GM15510 (cell line): ENCODE data around the gene ATG101.

Experiments
- POLR2A ChIP-seq: IDR thresholded peaks from 3 replicates; pipeline ENCODE4 v1.6.1; 2011; ENCODE audit warnings: borderline replicate concordance; ENCODE audit not compliant: insufficient read length; ENCODE audit errors: extremely low read depth

ATG101 gene

DNA sequence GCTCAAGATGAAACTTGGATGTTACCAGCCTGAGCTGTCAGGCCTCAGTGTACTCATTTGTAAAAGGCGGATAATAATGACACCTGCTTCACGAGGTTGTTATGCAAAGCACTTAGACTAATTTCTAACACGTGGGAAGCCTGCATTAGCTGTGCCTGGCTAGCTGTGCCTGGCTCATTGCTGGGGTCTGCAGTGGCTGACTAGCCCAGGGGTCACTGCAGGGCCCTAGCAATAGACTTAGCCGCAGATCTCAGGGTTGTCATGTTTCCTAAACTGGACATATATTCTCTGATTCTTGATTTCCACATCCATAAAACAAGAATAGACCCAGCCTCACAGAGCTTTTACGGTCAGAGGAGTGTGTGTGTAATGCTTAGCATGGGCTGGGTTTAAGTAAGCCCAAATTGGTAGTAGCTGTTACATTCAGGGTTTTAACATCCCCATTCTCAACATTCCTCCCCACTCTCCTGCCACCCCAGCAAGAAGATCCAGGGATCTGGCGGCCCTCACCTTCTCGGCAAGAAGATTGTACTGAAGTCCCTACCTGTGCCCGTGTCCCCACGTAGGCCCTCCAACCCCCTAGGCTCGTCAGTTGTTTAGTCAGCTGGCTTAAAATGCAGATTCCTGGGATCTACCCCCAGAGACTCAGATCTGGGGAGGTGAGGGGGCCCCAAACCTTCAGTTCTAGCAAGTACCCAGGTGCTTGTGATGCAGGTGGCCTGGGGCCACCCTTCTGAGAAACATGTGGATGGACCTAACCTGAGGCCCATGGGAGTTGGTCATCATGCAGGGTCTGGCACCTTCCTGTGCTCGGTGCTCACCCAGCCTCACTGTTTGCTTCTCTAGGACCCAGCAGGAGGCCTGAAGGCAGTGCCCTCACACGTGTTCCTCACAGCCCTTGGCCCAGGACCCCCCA is 9.9 kb upstream of the ATG101 start:
- TF ChIP-seq POLR2A = no peak

DNA sequence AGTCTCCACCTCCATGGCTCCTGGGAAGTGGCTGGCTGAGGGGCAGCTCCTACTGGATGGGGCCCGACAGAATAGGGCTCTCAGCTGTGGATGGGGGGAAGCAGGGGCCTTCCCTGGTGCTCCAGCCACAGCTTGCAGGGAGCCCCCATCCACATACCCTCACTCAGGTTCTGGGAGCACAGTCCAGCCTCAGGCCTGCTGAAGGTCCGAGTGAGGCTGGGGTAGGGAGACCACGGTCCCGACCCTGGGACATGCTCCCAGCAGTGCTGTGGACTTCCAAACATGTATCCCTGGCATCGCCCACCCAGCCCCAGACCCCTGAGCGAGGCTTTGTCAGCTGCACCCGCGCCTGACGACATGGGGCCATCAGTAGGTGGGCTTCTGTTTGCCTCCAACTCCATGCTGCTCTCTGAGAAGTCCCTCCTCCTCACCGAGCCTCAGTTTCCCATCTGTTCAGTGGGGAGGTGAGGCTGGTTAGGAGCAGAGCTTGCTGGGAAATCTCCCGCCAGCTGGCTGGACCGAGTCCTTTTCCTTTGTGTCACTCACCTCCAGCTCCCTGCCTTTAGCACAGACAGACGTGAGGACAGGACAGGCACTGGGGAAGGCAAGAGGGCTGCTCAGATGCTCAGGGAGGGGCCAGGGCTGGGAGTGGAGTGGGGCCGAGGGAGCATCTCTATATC is 9.1 kb upstream of the ATG101 start:
- no peak for TF ChIP-seq POLR2A

DNA sequence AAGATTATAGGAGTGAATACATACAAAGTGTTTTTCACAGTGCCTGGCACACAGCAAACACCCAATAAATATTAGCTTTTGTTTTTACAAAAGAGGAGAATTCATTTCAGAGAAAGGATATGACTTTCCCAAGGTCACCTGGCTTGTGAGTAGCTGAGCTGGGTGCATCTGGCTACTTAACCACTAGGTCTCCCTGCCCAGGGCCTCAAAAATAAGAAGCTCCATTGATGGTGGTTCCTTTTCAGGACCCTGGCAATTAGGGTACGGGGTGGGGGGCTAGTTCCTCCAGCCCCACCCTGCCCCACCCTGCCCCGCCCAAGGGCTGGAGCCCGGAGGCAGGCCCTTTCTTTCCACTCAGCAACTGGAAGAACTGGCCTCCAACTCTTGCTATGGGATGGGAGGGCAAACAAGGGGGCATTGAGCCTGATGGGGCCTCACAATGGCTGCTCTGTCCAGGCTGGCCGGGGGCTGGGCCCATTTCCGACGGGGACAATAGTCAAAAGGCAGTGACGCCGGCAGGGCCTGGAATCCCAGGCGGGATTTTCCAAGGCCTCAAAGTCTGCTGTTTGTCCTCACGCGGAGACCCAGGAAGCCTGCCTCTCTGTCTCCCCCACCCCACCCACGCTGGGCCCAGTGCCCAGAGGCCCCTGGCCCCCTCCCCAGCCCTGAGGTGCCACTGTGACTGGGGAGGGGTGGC is 8.2 kb upstream of the ATG101 start:
- no peak for TF ChIP-seq POLR2A

DNA sequence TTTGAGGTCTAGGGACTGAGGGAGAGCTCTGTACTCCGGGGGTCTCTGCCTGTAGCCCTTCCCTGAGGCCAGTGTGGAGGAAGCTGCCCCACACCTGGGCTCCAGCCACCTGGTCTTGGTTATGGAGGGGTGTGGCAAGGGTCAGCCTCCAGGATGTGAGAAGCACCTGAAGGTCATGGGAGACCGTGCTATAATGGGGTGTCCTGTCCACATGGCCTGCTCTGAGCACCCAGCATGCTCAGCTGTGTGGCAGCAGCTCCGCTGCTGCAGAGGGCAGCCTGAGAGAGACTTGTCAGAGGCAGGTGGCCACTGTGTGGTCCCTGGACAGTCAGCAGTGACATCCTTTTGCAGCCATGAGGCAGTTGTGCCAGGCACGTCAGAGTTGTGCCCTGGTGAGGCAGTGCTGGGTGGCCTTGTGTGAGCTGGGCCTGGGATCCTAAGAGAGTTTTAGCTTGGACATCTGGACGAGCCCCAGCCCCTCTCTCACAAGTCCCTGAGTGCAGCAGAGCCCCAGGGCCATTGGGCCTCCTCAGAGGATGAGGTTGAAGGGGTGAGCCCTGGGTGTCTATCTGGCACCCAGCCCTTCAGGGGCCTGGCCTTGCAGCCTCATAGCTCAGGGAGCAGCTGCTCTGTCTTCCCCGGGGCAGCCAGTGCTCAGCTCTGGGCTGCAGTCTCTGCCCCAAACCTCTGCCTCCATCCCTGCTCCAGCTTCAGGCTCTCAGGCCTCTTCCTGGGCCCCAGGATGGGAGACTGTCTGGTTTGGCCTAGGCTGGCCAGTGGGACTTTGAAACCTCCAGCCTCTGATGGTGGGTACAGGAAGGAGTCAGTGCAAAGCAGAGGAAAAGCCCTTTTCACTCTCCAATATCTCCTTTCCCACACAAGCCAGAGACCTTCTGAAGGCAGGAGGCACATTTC is 7.4 kb upstream of the ATG101 start:
- no peak for TF ChIP-seq POLR2A

DNA sequence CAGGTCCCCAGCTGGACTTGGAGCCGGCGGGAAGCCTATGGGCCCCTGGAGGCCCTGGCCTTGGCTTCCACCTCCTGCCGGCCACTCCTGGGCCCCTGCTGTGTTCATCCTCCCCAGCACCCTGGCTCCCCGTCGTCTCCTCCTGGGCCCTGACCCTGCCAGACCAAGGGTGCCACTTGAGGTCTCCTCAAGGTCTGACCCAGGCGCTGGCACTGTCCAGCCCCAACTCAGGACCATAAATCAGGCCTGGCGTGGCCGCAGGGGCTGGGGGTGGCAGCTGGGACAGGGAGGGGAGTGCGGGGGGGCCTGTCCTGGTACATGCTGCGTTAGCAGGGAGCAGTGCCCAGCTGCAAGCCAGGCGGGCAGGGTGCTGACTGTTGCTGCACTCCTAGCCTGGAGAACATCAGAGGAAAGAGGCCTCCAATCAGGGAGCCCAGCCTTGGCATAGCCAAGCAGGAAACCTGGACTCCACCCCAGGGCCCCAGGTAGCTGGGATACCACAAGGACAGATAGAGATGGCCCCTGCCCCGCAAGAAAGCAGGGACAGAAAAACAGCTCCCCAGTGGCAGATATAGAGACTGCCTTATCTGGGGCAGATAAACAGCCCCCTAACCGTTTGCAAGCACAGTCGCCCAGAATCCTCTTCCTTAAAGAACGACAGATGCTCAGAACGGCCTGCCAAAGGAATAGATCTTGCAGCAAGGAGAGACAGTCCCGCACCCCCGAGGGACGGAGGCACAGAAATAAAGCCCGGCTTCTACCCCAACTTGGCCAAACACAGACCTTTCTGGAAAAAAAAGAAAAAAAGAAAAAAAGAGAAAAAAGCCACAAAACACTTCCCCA is 6.5 kb upstream of the ATG101 start:
- no peak for TF ChIP-seq POLR2A

DNA sequence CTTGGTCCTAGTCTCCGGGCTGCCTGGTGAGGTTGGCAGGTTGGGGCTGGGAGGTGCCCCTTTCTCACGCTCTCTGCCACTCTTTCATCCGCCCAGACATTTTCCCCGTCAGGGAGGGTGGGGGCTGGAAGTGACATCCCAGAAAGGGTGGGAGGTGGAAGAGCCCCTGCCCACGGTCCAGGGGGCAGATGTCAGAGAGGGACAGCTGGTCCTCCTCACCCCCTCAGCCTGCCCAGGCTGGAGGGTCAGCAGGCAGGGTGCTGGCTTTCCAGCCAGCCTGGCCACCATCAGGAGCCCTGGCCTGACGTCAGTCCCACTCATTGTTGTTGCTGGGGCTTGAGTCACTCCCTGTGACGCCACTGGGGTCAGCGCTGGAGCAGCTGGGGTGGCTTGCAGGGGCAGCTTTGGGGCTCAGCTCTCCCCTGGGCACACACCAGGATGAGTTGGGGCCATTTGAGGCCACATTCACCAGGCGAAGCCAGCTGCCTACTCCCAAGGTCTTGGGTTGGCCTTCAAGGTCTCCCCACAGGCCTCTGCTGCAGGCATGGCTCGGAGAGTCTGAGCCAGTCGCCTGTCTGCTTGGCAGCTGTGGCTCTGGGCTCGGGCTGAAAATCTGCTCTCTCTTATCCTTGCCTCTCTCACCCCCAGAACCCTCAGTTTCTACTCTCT is 5.7 kb upstream of the ATG101 start:
- TF ChIP-seq POLR2A = no peak

DNA sequence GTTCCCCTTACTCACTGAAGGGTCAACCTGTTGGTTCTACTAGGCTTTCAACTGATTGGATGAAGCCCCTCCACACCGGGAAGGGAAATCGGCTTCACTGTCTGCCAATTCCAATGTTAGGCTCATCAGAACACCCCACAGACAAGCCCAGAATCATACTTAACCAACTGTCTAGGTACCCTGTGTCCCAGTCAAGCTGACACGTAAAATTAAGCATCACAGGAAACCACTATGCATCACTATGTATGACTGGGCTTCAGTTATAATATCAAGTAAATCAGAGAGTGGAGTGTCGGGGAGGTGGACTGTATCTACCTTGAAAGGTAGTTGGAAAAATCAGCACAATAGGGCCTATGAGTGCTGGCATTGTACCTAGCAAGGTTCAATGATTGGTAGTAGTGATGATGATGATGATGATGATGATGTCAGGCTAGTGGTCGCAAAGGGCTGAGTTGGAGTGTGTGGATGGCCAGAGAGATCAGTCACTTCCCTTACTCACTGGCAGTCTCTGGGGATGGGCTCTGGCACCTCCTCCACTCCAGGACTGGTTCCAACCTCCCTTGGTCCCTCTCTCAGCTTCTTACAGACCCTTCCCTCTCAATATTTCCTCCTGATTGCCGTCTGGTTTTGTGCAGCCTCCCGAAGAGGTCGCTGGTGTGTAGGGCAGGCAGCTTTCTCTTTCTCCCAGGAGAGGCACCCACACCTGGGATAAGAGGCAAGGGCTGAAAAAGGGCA is 3.3 kb upstream of the ATG101 start:
- no peak for TF ChIP-seq POLR2A

DNA sequence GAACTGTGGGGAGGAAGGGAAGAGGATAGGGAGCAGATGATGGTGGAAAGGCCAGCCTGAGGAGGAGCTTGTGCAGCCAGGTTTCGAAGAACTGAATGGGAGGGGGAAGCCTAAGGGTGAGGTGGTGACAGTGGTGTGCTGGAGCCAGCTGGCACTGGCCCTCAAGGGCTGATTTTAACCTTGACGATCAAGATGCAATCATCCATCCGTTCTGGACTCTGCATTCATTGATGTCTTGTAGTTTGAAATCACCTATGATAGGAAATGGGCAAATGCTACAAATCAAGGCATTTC is 2.8 kb upstream of the ATG101 start:
- no peak for TF ChIP-seq POLR2A

DNA sequence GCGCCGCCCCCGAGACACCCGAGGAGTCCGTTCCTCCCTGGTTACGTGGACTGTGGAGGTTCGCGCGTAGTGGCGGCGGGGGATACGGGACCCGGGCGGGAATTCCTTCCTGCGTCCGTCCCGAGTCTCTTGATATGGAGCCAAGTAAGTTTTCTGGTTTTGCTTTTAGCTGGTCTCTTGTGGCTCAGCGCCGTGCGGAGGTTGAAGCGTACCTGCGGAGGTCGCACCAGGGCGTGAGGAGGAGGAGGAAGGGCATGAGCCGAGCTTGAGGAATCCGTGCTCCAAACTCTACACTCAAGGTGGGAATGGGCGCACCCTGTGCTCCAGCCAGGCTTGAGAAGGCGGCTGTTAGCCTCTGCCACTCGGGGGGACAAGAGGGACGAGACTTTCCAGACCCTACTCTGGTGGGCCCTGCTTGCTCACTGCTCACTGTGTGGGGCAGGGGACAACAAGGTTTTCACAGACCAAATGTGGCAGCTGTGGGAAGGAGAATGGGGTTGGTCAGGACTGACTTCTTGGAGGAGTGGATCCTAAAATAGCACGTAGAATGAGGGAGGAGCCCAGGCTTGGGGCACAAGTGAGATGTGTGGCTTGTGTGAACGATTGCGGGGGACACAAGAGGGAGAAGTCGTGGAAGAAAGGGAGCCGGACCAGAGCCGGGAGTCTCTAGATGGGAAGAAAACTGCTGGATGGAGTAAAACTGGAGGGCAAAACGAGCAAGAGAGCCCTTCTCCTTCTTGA is 577 bp downstream of the ATG101 start:
- TF ChIP-seq POLR2A = no peak

DNA sequence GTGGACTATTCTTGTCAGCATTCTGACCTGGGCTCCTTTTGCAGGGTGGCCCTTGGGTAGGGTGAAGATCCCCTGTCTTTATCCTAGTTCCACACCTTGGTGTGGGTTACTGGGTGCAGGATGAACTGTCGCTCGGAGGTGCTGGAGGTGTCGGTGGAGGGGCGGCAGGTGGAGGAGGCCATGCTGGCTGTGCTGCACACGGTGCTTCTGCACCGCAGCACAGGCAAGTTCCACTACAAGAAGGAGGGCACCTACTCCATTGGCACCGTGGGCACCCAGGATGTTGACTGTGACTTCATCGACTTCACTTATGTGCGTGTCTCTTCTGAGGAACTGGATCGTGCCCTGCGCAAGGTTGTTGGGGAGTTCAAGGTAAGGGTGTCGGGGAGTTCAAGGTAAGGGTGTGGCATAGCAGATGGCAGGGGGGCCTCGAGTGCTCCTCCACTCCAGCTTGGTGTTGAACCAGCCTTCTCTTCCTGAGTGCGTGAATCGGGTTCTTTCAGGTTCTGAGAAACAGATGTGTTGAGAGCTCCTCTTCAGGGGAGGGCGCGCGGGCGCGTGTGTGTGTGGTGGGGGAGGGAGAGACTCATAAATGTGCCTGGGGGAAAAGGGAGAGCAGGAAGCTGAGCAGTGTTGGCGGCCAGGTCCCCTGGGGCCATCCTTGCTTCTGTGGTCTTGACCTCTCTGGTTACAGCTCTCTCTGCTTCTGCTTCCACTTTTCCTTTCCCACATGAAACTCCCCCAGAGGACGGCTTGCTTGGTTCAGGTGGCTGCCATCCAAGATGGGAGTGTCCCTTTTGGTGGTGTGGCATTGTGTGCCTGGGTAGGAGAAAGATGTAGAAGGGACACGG is 4.0 kb downstream of the ATG101 start:
- TF ChIP-seq POLR2A = no peak

DNA sequence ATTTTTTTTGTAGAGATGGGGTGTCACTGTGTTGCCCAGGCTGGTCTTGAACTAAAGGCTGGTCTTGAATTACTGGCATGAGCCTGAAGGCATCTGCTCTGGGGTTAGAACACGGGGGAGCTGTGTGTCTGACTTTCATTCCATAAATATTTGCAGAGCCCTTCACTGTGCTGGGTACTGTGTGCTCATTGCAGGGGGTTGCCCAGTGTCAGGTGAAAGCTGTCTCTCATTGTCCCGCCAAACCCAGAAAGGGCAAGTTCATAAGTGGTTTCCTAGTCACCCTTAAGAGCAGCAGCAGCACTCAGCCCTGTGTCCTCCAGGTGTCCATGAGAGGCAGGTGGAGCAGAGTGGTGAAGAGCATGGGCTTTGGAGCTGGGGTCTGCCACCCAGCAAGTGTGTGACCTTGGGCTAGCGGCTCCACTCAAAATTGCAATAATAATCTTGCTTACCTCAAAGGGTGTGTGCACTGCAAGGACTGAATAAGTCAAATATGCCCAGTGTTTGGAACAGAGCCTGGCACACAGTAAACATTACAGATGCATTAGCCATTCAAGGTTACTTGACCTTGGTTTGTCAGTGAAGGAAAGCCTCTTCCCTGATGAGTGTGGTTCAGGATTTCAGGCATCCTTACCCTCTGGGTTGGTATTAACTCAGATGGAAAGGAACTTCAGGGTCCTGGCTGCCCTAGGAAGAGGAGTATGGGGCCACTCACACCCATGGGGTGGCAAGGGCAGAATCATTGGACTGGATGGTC is 5.4 kb downstream of the ATG101 start:
- TF ChIP-seq POLR2A = no peak

DNA sequence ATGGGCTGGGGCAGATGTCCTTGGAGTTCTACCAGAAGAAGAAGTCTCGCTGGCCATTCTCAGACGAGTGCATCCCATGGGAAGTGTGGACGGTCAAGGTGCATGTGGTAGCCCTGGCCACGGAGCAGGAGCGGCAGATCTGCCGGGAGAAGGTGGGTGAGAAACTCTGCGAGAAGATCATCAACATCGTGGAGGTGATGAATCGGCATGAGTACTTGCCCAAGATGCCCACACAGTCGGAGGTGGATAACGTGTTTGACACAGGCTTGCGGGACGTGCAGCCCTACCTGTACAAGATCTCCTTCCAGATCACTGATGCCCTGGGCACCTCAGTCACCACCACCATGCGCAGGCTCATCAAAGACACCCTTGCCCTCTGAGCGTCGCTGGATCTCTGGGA is 7.0 kb downstream of the ATG101 start:
- TF ChIP-seq POLR2A = no peak
